IMR-90 (cell line): ENCODE measurements around the gene TNFRSF13B.

Source experiments
- BHLHE40 ChIP-seq: fragments of 150-350 bp; IDR thresholded peaks from 2 replicates; pipeline ENCODE4 v1.6.1; 2016; ENCODE audit warnings: mild to moderate bottlenecking, low read depth, low read length
- CEBPB ChIP-seq: IDR thresholded peaks from 2 replicates; pipeline ENCODE4 v1.6.1; 2012; ENCODE audit warnings: low read depth, low read length, improper control_type of control experiment
- CHD1 ChIP-seq: IDR thresholded peaks from 2 replicates; pipeline ENCODE4 v1.6.1; 2012; ENCODE audit warnings: low read depth, low read length, improper control_type of control experiment
- FOS ChIP-seq: fragments of 150-350 bp; IDR thresholded peaks from 2 replicates; pipeline ENCODE4 v1.6.1; 2016; ENCODE audit warnings: low read depth, low read length
- MAFK ChIP-seq: IDR thresholded peaks from 2 replicates; pipeline ENCODE4 v1.6.1; 2012; ENCODE audit warnings: low read depth, low read length, improper control_type of control experiment
- MAZ ChIP-seq: IDR thresholded peaks from 2 replicates; pipeline ENCODE4 v1.6.1; 2012; ENCODE audit warnings: low read depth, mild to moderate bottlenecking, low read length, improper control_type of control experiment, moderate library complexity, borderline replicate concordance
- NFE2L2 ChIP-seq: fragments of 150-350 bp; IDR thresholded peaks from 2 replicates; pipeline ENCODE4 v1.6.1; 2016; ENCODE audit warnings: low read depth, mild to moderate bottlenecking, low read length
- POLR2A ChIP-seq: IDR thresholded peaks from 2 replicates; pipeline ENCODE4 v1.6.1; 2012; ENCODE audit warnings: mild to moderate bottlenecking, low read depth, low read length
- RAD21 ChIP-seq: IDR thresholded peaks from 2 replicates; pipeline ENCODE4 v1.6.1; 2012; ENCODE audit warnings: low read length, improper control_type of control experiment
- RCOR1 ChIP-seq: IDR thresholded peaks from 2 replicates; pipeline ENCODE4 v1.6.1; 2012; ENCODE audit warnings: mild to moderate bottlenecking, low read length, improper control_type of control experiment; ENCODE audit not compliant: insufficient replicate concordance
- SMC3 ChIP-seq: fragments of 150-350 bp; IDR thresholded peaks from 2 replicates; pipeline ENCODE4 v1.6.1; 2016; ENCODE audit warnings: low read depth, mild to moderate bottlenecking, antibody characterized with exemption, low read length, moderate library complexity
- USF2 ChIP-seq: fragments of 150-350 bp; IDR thresholded peaks from 2 replicates; pipeline ENCODE4 v1.6.1; 2017; ENCODE audit warnings: mild to moderate bottlenecking, antibody characterized with exemption, low read length, low read depth
- TF ChIP-seq, protein P1 (sequence below): conservative IDR thresholded peaks from 2 replicates; pipeline ENCODE4 v1.5.1; 2012; ENCODE audit warnings: mild to moderate bottlenecking, low read depth, low read length, improper control_type of control experiment

DNA sequence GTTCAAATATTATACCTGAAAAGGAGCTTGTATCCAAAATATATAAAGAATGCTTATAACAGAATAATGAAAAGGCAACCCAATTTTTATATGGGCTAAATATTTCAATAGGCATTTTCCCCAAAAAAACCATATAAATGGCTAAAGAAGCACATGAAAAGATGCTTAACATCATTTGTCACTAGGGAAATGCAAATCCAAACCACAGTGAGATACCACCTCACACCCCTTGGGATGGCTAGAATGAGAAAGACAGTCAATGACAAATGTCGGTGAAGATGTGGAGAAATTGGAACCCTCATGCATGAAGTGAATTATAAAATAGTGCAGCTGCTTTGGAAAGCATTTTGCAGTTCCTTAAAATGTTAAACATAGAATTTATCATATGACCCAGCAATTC is 3.1 kb downstream of the TNFRSF13B start:
- TF ChIP-seq FOS (no peak), POLR2A (no peak), USF2 (no peak), RAD21 (no peak), MAFK (no peak), RCOR1 (no peak), BHLHE40 (no peak), MAZ (no peak), CEBPB (no peak), NFE2L2 (no peak), CHD1 (no peak), SMC3 (no peak)
- TF ChIP-seq, protein P1, sequence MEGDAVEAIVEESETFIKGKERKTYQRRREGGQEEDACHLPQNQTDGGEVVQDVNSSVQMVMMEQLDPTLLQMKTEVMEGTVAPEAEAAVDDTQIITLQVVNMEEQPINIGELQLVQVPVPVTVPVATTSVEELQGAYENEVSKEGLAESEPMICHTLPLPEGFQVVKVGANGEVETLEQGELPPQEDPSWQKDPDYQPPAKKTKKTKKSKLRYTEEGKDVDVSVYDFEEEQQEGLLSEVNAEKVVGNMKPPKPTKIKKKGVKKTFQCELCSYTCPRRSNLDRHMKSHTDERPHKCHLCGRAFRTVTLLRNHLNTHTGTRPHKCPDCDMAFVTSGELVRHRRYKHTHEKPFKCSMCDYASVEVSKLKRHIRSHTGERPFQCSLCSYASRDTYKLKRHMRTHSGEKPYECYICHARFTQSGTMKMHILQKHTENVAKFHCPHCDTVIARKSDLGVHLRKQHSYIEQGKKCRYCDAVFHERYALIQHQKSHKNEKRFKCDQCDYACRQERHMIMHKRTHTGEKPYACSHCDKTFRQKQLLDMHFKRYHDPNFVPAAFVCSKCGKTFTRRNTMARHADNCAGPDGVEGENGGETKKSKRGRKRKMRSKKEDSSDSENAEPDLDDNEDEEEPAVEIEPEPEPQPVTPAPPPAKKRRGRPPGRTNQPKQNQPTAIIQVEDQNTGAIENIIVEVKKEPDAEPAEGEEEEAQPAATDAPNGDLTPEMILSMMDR, result no peak
